ENCODE data around the gene BRD2. TPM values are rescaled to one million over a fixed set of nuclear protein-coding genes. Genes with fewer than 3 reads are reported as not detected.

Gene BRD2
- total and polyA plus RNA-seq, 2 of the 4 experiments (the other 2 are of a cell fraction): 99.5 to 144 TPM

DNA sequence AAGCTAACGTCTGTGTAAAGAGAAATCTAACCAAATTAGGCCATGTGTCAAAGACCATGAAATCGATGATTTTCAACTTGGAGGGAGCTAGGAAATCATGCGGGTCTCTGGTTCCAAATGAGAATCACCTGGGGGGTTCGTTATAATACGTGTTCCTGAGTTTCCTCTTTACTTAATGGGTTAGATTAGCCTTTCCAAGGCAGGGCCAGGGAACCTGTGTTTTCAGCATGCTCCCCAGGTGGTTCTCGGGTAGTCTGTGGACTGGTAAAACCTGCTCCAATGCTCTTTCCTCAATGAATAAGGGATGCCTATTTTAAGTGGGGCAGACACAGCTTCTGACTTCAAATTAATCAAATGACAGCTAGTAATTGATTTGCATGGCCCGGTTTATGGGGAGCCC lies 42.0 kb downstream of the BRD2 start:
- no TSS peak for BruUV-seq (replicated peaks)
- Histone ChIP-seq H2AK5ac (ENCODE audit: low read depth, low read length) (no peak overlapping the region), H3K9me3 (ENCODE audit: control insufficient read depth, insufficient read depth, low read length) (no peaks in the 10 kb centered on the region), H2BK20ac (ENCODE audit: low read depth, low read length) (no peak overlapping the region), H3K4ac (ENCODE audit: low read depth, low read length) (no peak overlapping the region), H3K27ac (ENCODE audit: insufficient read depth, low read length) (no peak overlapping the region), H4K91ac (ENCODE audit: insufficient read depth, low read depth, low read length) (no peak overlapping the region), H3K4me1 (ENCODE audit: control insufficient read depth, insufficient read depth, low read length) (no peaks in the 10 kb centered on the region; the same call in 1 of the 2 replicates), H4K20me1 (ENCODE audit: insufficient read depth, low read length) (no peaks in the 10 kb centered on the region), H3K4me3 (ENCODE audit: insufficient read depth, low read depth, low read length) (no peak overlapping the region), H2BK5ac (ENCODE audit: low read depth, low read length, poor library complexity, severe bottlenecking) (no peak overlapping the region), H2AK9ac (replicated peaks; ENCODE audit: low read depth, low read length, poor library complexity) (no peak overlapping the region), H3K14ac (replicated peaks; ENCODE audit: low read depth, low read length) (no peak overlapping the region), H3K23ac (ENCODE audit: low read depth, low read length) (no peak overlapping the region), H3K9ac (ENCODE audit: low read depth, low read length) (no peak overlapping the region), H2BK120ac (ENCODE audit: low read depth, low read length) (no peak overlapping the region), H3K18ac (ENCODE audit: low read depth, low read length) (no peak overlapping the region), H2BK15ac (ENCODE audit: low read depth, low read length) (no peak overlapping the region), H4K8ac (ENCODE audit: low read depth in 2 of 2, low read length in 2 of 2) (no peak overlapping the region), H4K5ac (ENCODE audit: low read depth, low read length) (no peak overlapping the region), H3K4me2 (ENCODE audit: low read depth, low read length) (no peak overlapping the region), H3K56ac (ENCODE audit: extremely low read depth, insufficient read depth, low read length) (no peak overlapping the region), H2AFZ (replicated peaks; ENCODE audit: low read length, poor library complexity) (no peak overlapping the region), H3K27me3 (ENCODE audit: control insufficient read depth, insufficient read depth, low read length) (peaks cover 52% of the 10 kb centered on the region), H3K79me1 (ENCODE audit: low read depth in 1 of 2, low read length in 2 of 2) (no peaks in the 10 kb centered on the region), H3K36me3 (ENCODE audit: control insufficient read depth, insufficient read depth, low read length) (no peaks in the 10 kb centered on the region), H3K9me1 (ENCODE audit: insufficient read depth, low read length) (no peaks in the 10 kb centered on the region)
- ChIA-PET CTCF (no interaction called here), POLR2A (ENCODE audit: unreplicated experiment) (no interaction called here)
- in situ Hi-C loops (cut with MboI; ENCODE audit: low sequenced_read_pairs): loop anchor here (10.0 kb wide), 1 partner anchor 154 kb away; no protein-coding TSS in a partner anchor
- no peak for ATAC-seq (ENCODE audit: low read depth)
- TF ChIP-seq NFE2L2 (IDR thresholded peaks at IDR 0.05; ENCODE audit: low read depth, low read length) (no peak), POLR2A (IDR thresholded peaks at IDR 0.05; ENCODE audit: low read depth, low read length) (no peak), BHLHE40 (IDR thresholded peaks at IDR 0.05; ENCODE audit: low read depth, low read length) (no peak), CEBPB (IDR thresholded peaks at IDR 0.05; ENCODE audit: low read depth, low read length) (no peak), FOS (IDR thresholded peaks at IDR 0.05; ENCODE audit: low read depth, low read length) (no peak), CHD1 (IDR thresholded peaks at IDR 0.05; ENCODE audit: low read depth, low read length) (no peak), RCOR1 (IDR thresholded peaks at IDR 0.05; ENCODE audit: insufficient replicate concordance, low read length) (no peak), MAZ (IDR thresholded peaks at IDR 0.05; ENCODE audit: borderline replicate concordance, low read depth, low read length) (no peak), RFX5 (IDR thresholded peaks at IDR 0.05; ENCODE audit: low read depth, low read length) (no peak), MXI1 (IDR thresholded peaks at IDR 0.05; ENCODE audit: borderline replicate concordance, low read depth, low read length) (no peak), MAFK (IDR thresholded peaks at IDR 0.05; ENCODE audit: low read depth, low read length) (no peak)
- TF ChIP-seq, protein P1, sequence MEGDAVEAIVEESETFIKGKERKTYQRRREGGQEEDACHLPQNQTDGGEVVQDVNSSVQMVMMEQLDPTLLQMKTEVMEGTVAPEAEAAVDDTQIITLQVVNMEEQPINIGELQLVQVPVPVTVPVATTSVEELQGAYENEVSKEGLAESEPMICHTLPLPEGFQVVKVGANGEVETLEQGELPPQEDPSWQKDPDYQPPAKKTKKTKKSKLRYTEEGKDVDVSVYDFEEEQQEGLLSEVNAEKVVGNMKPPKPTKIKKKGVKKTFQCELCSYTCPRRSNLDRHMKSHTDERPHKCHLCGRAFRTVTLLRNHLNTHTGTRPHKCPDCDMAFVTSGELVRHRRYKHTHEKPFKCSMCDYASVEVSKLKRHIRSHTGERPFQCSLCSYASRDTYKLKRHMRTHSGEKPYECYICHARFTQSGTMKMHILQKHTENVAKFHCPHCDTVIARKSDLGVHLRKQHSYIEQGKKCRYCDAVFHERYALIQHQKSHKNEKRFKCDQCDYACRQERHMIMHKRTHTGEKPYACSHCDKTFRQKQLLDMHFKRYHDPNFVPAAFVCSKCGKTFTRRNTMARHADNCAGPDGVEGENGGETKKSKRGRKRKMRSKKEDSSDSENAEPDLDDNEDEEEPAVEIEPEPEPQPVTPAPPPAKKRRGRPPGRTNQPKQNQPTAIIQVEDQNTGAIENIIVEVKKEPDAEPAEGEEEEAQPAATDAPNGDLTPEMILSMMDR (conservative IDR thresholded peaks at IDR 0.05; ENCODE audit: low read depth, low read length): no peak
- TF ChIP-seq, protein P2, sequence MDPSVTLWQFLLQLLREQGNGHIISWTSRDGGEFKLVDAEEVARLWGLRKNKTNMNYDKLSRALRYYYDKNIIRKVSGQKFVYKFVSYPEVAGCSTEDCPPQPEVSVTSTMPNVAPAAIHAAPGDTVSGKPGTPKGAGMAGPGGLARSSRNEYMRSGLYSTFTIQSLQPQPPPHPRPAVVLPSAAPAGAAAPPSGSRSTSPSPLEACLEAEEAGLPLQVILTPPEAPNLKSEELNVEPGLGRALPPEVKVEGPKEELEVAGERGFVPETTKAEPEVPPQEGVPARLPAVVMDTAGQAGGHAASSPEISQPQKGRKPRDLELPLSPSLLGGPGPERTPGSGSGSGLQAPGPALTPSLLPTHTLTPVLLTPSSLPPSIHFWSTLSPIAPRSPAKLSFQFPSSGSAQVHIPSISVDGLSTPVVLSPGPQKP (IDR thresholded peaks at IDR 0.05; ENCODE audit: borderline replicate concordance, low read depth, low read length): no peak
- TF ChIP-seq, protein P3, sequence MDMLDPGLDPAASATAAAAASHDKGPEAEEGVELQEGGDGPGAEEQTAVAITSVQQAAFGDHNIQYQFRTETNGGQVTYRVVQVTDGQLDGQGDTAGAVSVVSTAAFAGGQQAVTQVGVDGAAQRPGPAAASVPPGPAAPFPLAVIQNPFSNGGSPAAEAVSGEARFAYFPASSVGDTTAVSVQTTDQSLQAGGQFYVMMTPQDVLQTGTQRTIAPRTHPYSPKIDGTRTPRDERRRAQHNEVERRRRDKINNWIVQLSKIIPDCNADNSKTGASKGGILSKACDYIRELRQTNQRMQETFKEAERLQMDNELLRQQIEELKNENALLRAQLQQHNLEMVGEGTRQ (IDR thresholded peaks at IDR 0.05; ENCODE audit: low read depth, low read length): no peak
- dilution Hi-C loops (cut with HindIII; ENCODE audit: low sequenced_read_pairs, unreplicated experiment): no loop called here
- 77% methylated on average over 3 of the region's 7 CpGs; no CpG with 5 or more reads in 1 of the 2 experiments for WGBS, 2 experiments (ENCODE audit: extremely low coverage in 2 of 2, insufficient read length in 1 of 2)
- intact Hi-C loops (cut with micrococcal nuclease): no loop called here
- no peak for DNase-seq
